Loucy (cell line): Measurements from ENCODE around the gene COG3.

Experiments used
- H2AFZ ChIP-seq: fragments of 200-600 bp; sonication (generic); 2 replicates; pipeline ENCODE4 v1.6.0; 2016; ENCODE audit warnings: antibody characterized with exemption, mild to moderate bottlenecking, low read length, moderate library complexity
- H3F3A ChIP-seq: fragments of 200-600 bp; 2 replicates; pipeline ENCODE4 v1.6.0; 2016; ENCODE audit warnings: antibody characterized with exemption, low read depth, mild to moderate bottlenecking
- H3K27me3 ChIP-seq: fragments of 200-600 bp; sonication (generic); 2 replicates; pipeline ENCODE4 v1.6.1; 2014; ENCODE audit warnings: low read length, mild to moderate bottlenecking; ENCODE audit not compliant: insufficient read depth, poor library complexity, severe bottlenecking
- H3K36me3 ChIP-seq: fragments of 200-600 bp; sonication (generic); 2 replicates; pipeline ENCODE4 v1.6.1; 2016; ENCODE audit warnings: low read length; ENCODE audit not compliant: insufficient read depth
- H3K4me1 ChIP-seq: fragments of 200-600 bp; sonication (generic); 2 replicates; pipeline ENCODE4 v1.5.1; 2014; ENCODE audit warnings: low read length, mild to moderate bottlenecking; ENCODE audit not compliant: insufficient read depth, poor library complexity, severe bottlenecking
- H3K4me2 ChIP-seq: fragments of 200-600 bp; sonication (generic); 2 replicates; pipeline ENCODE4 v1.6.0; 2014; ENCODE audit warnings: antibody characterized with exemption, low read length, low read depth, mild to moderate bottlenecking; ENCODE audit not compliant: poor library complexity, severe bottlenecking
- H3K4me3 ChIP-seq: fragments of 200-600 bp; sonication (generic); 2 replicates; pipeline ENCODE4 v1.5.1; 2014; ENCODE audit warnings: low read length, mild to moderate bottlenecking, mixed read lengths; ENCODE audit not compliant: poor library complexity, severe bottlenecking
- H3K79me2 ChIP-seq: fragments of 200-600 bp; sonication (generic); 2 replicates; pipeline ENCODE4 v1.6.1; 2014; ENCODE audit warnings: low read length; ENCODE audit not compliant: insufficient read depth
- H3K9ac ChIP-seq: fragments of 200-600 bp; sonication (generic); 2 replicates; pipeline ENCODE4 v1.6.0; 2014; ENCODE audit warnings: mild to moderate bottlenecking, low read depth, low read length, moderate library complexity; ENCODE audit not compliant: poor library complexity, severe bottlenecking
- H3K9me2 ChIP-seq: fragments of 200-600 bp; sonication (generic); replicated peaks from 2 replicates; pipeline ENCODE4 v1.6.1; 2016; ENCODE audit warnings: low read depth, low read length, mixed read lengths
- H3K9me3 ChIP-seq: fragments of 200-600 bp; sonication (generic); 2 replicates; pipeline ENCODE4 v1.6.1; 2014; ENCODE audit warnings: mild to moderate bottlenecking, antibody characterized with exemption, low read length, low read depth; ENCODE audit not compliant: insufficient read depth
- H4K20me1 ChIP-seq: fragments of 200-600 bp; sonication (generic); 2 replicates; pipeline ENCODE4 v1.6.0; 2014; ENCODE audit warnings: antibody characterized with exemption, low read length, mild to moderate bottlenecking; ENCODE audit not compliant: insufficient read depth, poor library complexity, severe bottlenecking
- CTCF ChIP-seq: fragments of 200-600 bp; sonication (generic); conservative IDR thresholded peaks from 2 replicates; pipeline ENCODE4 v1.5.1; 2014; ENCODE audit warnings: mild to moderate bottlenecking, antibody characterized with exemption, low read length
- EZH2phosphoT487 ChIP-seq: fragments of 200-600 bp; IDR thresholded peaks from 2 replicates; pipeline ENCODE4 v1.6.1; 2018; ENCODE audit warnings: antibody characterized with exemption, mild to moderate bottlenecking, moderate library complexity, borderline replicate concordance

The COG3 gene

GRCh38 chr13:45464141-45464686, 525 bp upstream of the COG3 start:
- H3K9me3 ChIP-seq: peaks cover 4% of the 10 kb centered on the region
- 0 out of 2 replicates have a peak, but pooled peaks cover 3% of the 10 kb centered on the region for H3F3A ChIP-seq
- peak overlapping the region; percentile 82 for H3K4me2 ChIP-seq
- H3K79me2 ChIP-seq: peaks cover 50% of the 10 kb centered on the region
- peak overlapping the region; percentile 84 for H3K4me3 ChIP-seq
- peaks cover 36% of the 10 kb centered on the region for H3K4me1 ChIP-seq
- TF ChIP-seq CTCF (peak; percentile 51; the same call in 1 of the 2 replicates), EZH2phosphoT487 (no peak)
- no peaks in the 10 kb centered on the region for H3K36me3 ChIP-seq
- H3K27me3 ChIP-seq: no peaks in the 10 kb centered on the region
- no peaks in the 10 kb centered on the region for H3K9me2 ChIP-seq
- H3K9ac ChIP-seq: peak overlapping the region; percentile 61
- peak overlapping the region; percentile 75 for H2AFZ ChIP-seq
- H4K20me1 ChIP-seq: peaks cover 36% of the 10 kb centered on the region

- H3K9ac ChIP-seq: peak overlapping the region; percentile 79
These were observed 1.6 kb downstream of the COG3 start for GRCh38 chr13:45466359-45466758.

GRCh38 chr13:45468635-45469034, 3.9 kb downstream of the COG3 start:
- no peak for TF ChIP-seq CTCF
- no peak for TF ChIP-seq EZH2phosphoT487
- Histone ChIP-seq H3K79me2 (peaks cover 89% of the 10 kb centered on the region), H3K9me3 (no peaks in the 10 kb centered on the region), H3K4me3 (peak overlapping the region; percentile 84), H3K9me2 (no peaks in the 10 kb centered on the region), H3K27me3 (no peaks in the 10 kb centered on the region), H3K9ac (peak overlapping the region; percentile 1), H4K20me1 (peaks cover 55% of the 10 kb centered on the region), H3K36me3 (no peaks in the 10 kb centered on the region), H3K4me1 (peaks cover 40% of the 10 kb centered on the region), H2AFZ (no peak overlapping the region), H3F3A (0 out of 2 replicates have a peak, but pooled peaks cover 3% of the 10 kb centered on the region), H3K4me2 (peak overlapping the region; percentile 95)

More at GRCh38 chr13:45466359-45466758, 1.6 kb downstream of the COG3 start:
- Histone ChIP-seq H3F3A (0 out of 2 replicates have a peak, but pooled peaks cover 3% of the 10 kb centered on the region), H2AFZ (no peak overlapping the region), H3K79me2 (peaks cover 70% of the 10 kb centered on the region), H3K4me1 (peaks cover 40% of the 10 kb centered on the region), H3K4me2 (peak overlapping the region; percentile 95), H3K36me3 (no peaks in the 10 kb centered on the region), H3K4me3 (peak overlapping the region; percentile 84), H3K27me3 (no peaks in the 10 kb centered on the region), H3K9me3 (no peaks in the 10 kb centered on the region), H4K20me1 (peaks cover 46% of the 10 kb centered on the region), H3K9me2 (no peaks in the 10 kb centered on the region)
- TF ChIP-seq CTCF (no peak), EZH2phosphoT487 (no peak)
